Measurements from ENCODE around the gene HEPHL1.

HEPHL1 gene

GRCh38 chr11:94129512-94130297 is 108.6 kb downstream of the HEPHL1 start:
- no peak for DNase-seq (ENCODE audit: low spot score)

- no peak for DNase-seq (ENCODE audit: low spot score)
Measured at GRCh38 chr11:94130298-94131046, 109.3 kb downstream of the HEPHL1 start.

- no peak for DNase-seq (ENCODE audit: low spot score)
Measured at GRCh38 chr11:94131047-94131717, 110.0 kb downstream of the HEPHL1 start.

- DNase-seq (ENCODE audit: low spot score), result no peak
Measured at GRCh38 chr11:94131718-94132115, 110.6 kb downstream of the HEPHL1 start.

GRCh38 chr11:94132152-94132558 is 111.0 kb downstream of the HEPHL1 start:
- DNase-seq (ENCODE audit: low spot score), result no peak

- no peak for DNase-seq (ENCODE audit: low spot score)
Measured at GRCh38 chr11:94132823-94133408, 111.8 kb downstream of the HEPHL1 start.

GRCh38 chr11:94133752-94134151 is 112.6 kb downstream of the HEPHL1 start:
- DNase-seq (ENCODE audit: low spot score), result no peak

- peak; percentile 83 for DNase-seq (ENCODE audit: low spot score)
Measured at GRCh38 chr11:94134651-94135512, 113.7 kb downstream of the HEPHL1 start.

- no peak for DNase-seq (ENCODE audit: low spot score)
Measured at GRCh38 chr11:94139416-94139815, 118.3 kb downstream of the HEPHL1 start.

- no peak for DNase-seq (ENCODE audit: low spot score)
Measured at GRCh38 chr11:94140154-94140655, 119.1 kb downstream of the HEPHL1 start.

GRCh38 chr11:94141511-94142307 is 120.6 kb downstream of the HEPHL1 start:
- DNase-seq (ENCODE audit: low spot score), result no peak

- DNase-seq (ENCODE audit: low spot score), result peak; percentile 69
Measured at GRCh38 chr11:94142308-94143281, 121.4 kb downstream of the HEPHL1 start.

GRCh38 chr11:94144216-94144615 is 123.1 kb downstream of the HEPHL1 start:
- no peak for DNase-seq (ENCODE audit: low spot score)

GRCh38 chr11:94144664-94145063 is 123.5 kb downstream of the HEPHL1 start:
- DNase-seq (ENCODE audit: low spot score), result no peak

GRCh38 chr11:94145431-94145830 is 124.3 kb downstream of the HEPHL1 start:
- no peak for DNase-seq (ENCODE audit: low spot score)

- no peak for DNase-seq (ENCODE audit: low spot score)
Measured at GRCh38 chr11:94145916-94146315, 124.8 kb downstream of the HEPHL1 start.

GRCh38 chr11:94147433-94147845 is 126.3 kb downstream of the HEPHL1 start:
- no peak for DNase-seq (ENCODE audit: low spot score)

- DNase-seq (ENCODE audit: low spot score), result no peak
Measured at GRCh38 chr11:94148189-94148588, 127.0 kb downstream of the HEPHL1 start.

GRCh38 chr11:94149431-94150017 is 128.4 kb downstream of the HEPHL1 start:
- no peak for DNase-seq (ENCODE audit: low spot score)
